Skeletal muscle tissue (tissue), 4 donors: ENCODE data around the gene SLIT3. TPM values are rescaled to one million over a fixed set of nuclear protein-coding genes. Genes with fewer than 3 reads are reported as not detected.

ENCODE experiments used
- H3K27ac ChIP-seq: one replicate; pipeline ENCODE4 v1.7.0; 2013; ENCODE audit warnings: mild to moderate bottlenecking, low read depth, low read length, inconsistent platforms
- H3K27me3 ChIP-seq, 3 donors: one replicate each; pipeline ENCODE4 v1.7.0; 2013; ENCODE audit warnings: low read length in 3 of 3; ENCODE audit not compliant: control insufficient read depth in 3 of 3, insufficient read depth in 3 of 3
- H3K36me3 ChIP-seq, 3 donors: one replicate each; pipeline ENCODE4 v1.7.0; 2013; ENCODE audit warnings: low read length in 3 of 3; ENCODE audit not compliant: control insufficient read depth in 3 of 3, insufficient read depth in 3 of 3
- H3K4me1 ChIP-seq, 3 donors: one replicate each; pipeline ENCODE4 v1.7.0; 2013; ENCODE audit warnings: low read length in 3 of 3, mild to moderate bottlenecking in 3 of 3; ENCODE audit not compliant: control insufficient read depth in 3 of 3, insufficient read depth in 3 of 3
- H3K4me3 ChIP-seq, 3 donors: one replicate each; pipeline ENCODE4 v1.7.0; 2013; ENCODE audit warnings: low read length in 3 of 3
- H3K9ac ChIP-seq, 3 donors: one replicate each; pipeline ENCODE4 v1.7.0; 2013; ENCODE audit warnings: low read length in 3 of 3, mild to moderate bottlenecking in 3 of 3, moderate library complexity in 2 of 3, low read depth in 1 of 3
- H3K9me3 ChIP-seq, 3 donors: one replicate each; pipeline ENCODE4 v1.7.0; 2013; ENCODE audit warnings: low read length in 3 of 3; ENCODE audit not compliant: control insufficient read depth in 3 of 3
- total RNA-seq: library from RNA; depleted of rRNA; stranded (reverse); fragments of >200 nt; gene quantifications from one replicate; pipeline ENCODE4 v1.2.3, GENCODE V29; 2014
- donor health status: Osteomylitis.

SLIT3 gene
- total RNA-seq, 1 donor from 2014 or later, result 7.8 TPM

DNA sequence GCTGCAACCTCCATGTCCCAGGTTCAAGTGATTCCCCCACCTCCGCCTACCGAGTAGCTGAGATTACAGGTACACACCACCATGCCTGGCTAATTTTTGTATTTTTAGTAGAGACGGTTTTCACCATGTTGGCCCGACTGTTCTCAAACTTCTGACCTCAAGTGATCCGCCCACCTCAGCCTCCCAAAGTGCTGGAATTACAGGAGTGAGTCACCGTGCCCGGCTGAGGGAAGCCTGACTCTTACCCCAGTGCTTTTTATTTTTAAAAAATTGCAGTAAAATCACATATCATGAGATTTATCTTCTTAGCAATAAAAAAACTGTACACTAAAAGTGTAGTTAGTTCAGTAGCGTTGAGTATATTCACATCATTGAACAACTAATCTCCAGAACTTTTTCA is 105.3 kb downstream of the SLIT3 start:
- Histone ChIP-seq H3K27me3 (no peaks in the 10 kb centered on the region), H3K9ac (no peak overlapping the region), H3K4me1 (peaks cover 3 to 11% (median 10%) of the 10 kb centered on the region in 3 donors), H3K9me3 (no peaks in the 10 kb centered on the region), H3K4me3 (no peak overlapping the region), H3K27ac (no peak overlapping the region), H3K36me3 (no peaks in the 10 kb centered on the region)

DNA sequence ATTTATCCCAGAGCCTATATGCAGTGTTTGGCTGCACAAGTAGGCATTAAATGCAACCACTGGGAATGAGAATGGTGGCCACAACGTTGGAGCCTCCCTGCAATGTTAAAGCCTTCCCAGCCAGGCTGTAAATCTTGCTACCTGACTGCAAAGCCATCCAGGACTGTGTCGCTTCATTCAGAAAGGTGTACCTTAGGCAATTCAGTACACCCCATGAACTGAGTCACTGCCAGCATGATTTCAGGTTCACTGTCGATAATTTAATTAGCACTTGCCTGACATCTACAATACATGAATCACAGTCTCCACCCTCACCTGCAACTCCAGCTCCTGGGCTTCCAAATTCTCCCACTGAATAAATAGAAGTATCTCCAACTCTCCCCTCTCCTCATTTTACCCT is 108.4 kb downstream of the SLIT3 start:
- Histone ChIP-seq H3K27me3 (no peaks in the 10 kb centered on the region), H3K9ac (no peak overlapping the region), H3K4me3 (no peak overlapping the region), H3K9me3 (no peaks in the 10 kb centered on the region), H3K4me1 (peaks cover 3 to 11% (median 10%) of the 10 kb centered on the region in 3 donors), H3K36me3 (no peaks in the 10 kb centered on the region), H3K27ac (no peak overlapping the region)

GRCh38 chr5:169190849-169191248 is 110.1 kb downstream of the SLIT3 start:
- Histone ChIP-seq H3K9ac (no peak overlapping the region), H3K9me3 (no peaks in the 10 kb centered on the region), H3K27me3 (no peaks in the 10 kb centered on the region), H3K27ac (no peak overlapping the region), H3K36me3 (no peaks in the 10 kb centered on the region), H3K4me1 (peaks cover 0 to under 1% (median 0%) of the 10 kb centered on the region in 3 donors), H3K4me3 (no peak overlapping the region)

DNA sequence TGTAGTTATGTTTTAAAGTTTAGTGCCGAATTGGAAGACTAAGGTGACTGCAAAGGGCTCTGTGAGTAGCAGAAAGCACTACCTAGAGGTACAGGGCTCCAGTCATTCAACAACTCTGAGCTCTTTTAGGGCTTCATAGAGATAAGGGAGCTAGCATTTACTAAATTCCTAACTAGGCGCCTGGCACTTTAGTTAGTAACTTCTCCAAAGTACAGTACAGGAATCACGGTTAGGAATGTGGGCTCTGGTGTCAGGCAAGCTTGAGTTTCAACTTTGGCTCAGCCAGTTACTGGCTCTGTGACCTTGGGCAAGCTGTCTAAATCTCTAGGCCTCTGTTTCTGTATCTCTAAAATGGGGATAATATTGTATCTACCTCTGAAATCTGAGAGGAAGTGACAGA is 115.3 kb downstream of the SLIT3 start:
- no peak overlapping the region for H3K27ac ChIP-seq
- H3K36me3 ChIP-seq, result no peaks in the 10 kb centered on the region
- H3K9me3 ChIP-seq, result no peaks in the 10 kb centered on the region
- H3K4me1 ChIP-seq, result peaks cover 0 to 4% (median 0%) of the 10 kb centered on the region in 3 donors
- H3K4me3 ChIP-seq, result no peak overlapping the region
- no peaks in the 10 kb centered on the region for H3K27me3 ChIP-seq
- H3K9ac ChIP-seq, result no peak overlapping the region

DNA sequence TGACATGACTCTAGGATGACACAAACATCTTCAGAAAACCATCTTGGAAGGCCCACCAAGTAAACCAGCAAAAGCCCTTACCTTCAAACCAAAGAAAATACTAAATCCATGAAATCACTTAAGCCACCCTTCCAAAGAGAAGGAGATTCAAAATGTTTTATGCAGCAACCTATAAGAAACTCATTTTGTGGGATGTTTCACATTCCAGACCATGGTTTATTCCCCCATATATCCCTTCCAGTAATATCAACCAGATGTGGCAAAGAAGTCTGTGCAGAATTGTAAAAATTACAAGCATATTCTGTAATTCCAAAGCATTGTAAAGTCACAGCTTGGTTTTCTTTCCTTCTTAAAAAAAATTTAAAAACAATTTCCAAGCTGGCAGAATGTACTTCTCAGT is 117.4 kb downstream of the SLIT3 start:
- Histone ChIP-seq H3K36me3 (no peaks in the 10 kb centered on the region), H3K9me3 (no peaks in the 10 kb centered on the region), H3K9ac (no peak overlapping the region), H3K4me3 (no peak overlapping the region), H3K27me3 (no peaks in the 10 kb centered on the region), H3K4me1 (peaks cover 0 to 4% (median 0%) of the 10 kb centered on the region in 3 donors), H3K27ac (no peak overlapping the region)

- peaks cover 0 to 4% (median 0%) of the 10 kb centered on the region in 3 donors for H3K4me1 ChIP-seq
- peaks cover 0 to 1% (median 0%) of the 10 kb centered on the region in 3 donors for H3K27me3 ChIP-seq
Measured at GRCh38 chr5:169182797-169183196, 118.1 kb downstream of the SLIT3 start.

GRCh38 chr5:169181814-169182213 is 119.1 kb downstream of the SLIT3 start:
- H3K4me1 ChIP-seq, result peaks cover 0 to 4% (median 0%) of the 10 kb centered on the region in 3 donors
- H3K27ac ChIP-seq, result no peak overlapping the region
- H3K36me3 ChIP-seq, result no peaks in the 10 kb centered on the region
- no peaks in the 10 kb centered on the region for H3K9me3 ChIP-seq
- H3K4me3 ChIP-seq, result no peak overlapping the region
- peaks cover 0 to 3% (median 0%) of the 10 kb centered on the region in 3 donors for H3K27me3 ChIP-seq
- no peak overlapping the region for H3K9ac ChIP-seq

More at GRCh38 chr5:169182797-169183196, 118.1 kb downstream of the SLIT3 start:
- no peak overlapping the region for H3K4me3 ChIP-seq
- no peaks in the 10 kb centered on the region for H3K9me3 ChIP-seq
- H3K27ac ChIP-seq, result no peak overlapping the region
- H3K36me3 ChIP-seq, result no peaks in the 10 kb centered on the region
- H3K9ac ChIP-seq, result no peak overlapping the region

DNA sequence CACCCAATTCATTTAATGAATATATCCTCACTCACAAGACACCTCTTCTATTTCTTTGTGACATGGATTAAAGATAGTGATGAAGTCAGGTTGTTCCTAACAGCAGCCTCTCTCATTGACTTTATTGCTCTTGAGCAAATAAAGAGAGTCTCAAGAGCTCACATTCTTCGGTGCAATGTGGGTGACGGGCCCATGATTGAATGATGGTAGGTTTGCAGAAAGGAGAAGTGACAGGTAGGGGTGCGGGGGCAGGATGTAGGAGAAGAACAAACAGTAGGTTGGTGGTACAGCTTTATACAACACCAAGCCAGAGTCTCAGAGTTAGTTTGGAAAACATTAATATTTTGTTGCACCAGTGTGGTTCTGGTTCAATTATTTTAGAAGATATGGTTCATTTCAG is 122.2 kb downstream of the SLIT3 start:
- Histone ChIP-seq H3K36me3 (no peaks in the 10 kb centered on the region), H3K9ac (no peak overlapping the region), H3K27ac (no peak overlapping the region), H3K27me3 (peaks cover 0 to 3% (median 0%) of the 10 kb centered on the region in 3 donors), H3K9me3 (no peaks in the 10 kb centered on the region), H3K4me1 (peaks cover 0 to 4% (median 0%) of the 10 kb centered on the region in 3 donors), H3K4me3 (no peak overlapping the region)

- Histone ChIP-seq H3K4me1 (peaks cover 0 to 4% (median 0%) of the 10 kb centered on the region in 3 donors), H3K9ac (no peak overlapping the region), H3K9me3 (no peaks in the 10 kb centered on the region), H3K27ac (no peak overlapping the region), H3K4me3 (no peak overlapping the region), H3K36me3 (no peaks in the 10 kb centered on the region), H3K27me3 (peaks cover 0 to 3% (median 0%) of the 10 kb centered on the region in 3 donors)
Measured at GRCh38 chr5:169178274-169178673, 122.7 kb downstream of the SLIT3 start.

- H3K27ac ChIP-seq, result no peak overlapping the region
- H3K9ac ChIP-seq, result no peak overlapping the region
- H3K4me3 ChIP-seq, result no peak overlapping the region
- H3K27me3 ChIP-seq, result peaks cover 0 to 3% (median 0%) of the 10 kb centered on the region in 3 donors
- H3K4me1 ChIP-seq, result peaks cover 0 to 4% (median 0%) of the 10 kb centered on the region in 3 donors
- no peaks in the 10 kb centered on the region for H3K36me3 ChIP-seq
- no peaks in the 10 kb centered on the region for H3K9me3 ChIP-seq
Measured at GRCh38 chr5:169176709-169177694, 123.9 kb downstream of the SLIT3 start.
